ENCODE results near the gene MPV17L2.

MPV17L2 gene

DNA sequence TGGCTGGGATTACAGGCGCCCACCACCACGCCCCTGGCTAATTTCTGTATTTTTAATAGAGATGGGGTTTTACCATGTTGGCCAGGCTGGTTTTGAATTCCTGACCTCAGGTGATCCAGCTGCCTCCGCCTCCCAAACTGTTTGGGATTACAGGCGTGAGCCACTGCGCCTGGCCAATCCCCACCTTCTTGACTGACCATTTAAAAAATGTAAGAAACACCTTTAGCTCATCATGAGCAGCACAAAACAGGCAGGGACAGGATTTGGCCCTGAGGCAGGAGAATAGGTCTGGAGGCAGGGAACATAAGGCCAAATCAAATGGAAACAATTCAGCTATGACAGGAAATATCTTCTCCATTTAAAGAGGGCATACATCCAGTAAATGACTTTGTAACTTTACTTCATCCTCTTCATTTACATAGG, 1.4 kb upstream of the MPV17L2 start:
- Mint-ChIP-seq H3K27me3 (no peaks in the 10 kb centered on the region), H3K27ac (peak overlapping the region; percentile 95), H3K36me3 (peaks cover 8 to 16% of the 10 kb centered on the region in 2 donors), H3K4me1 (peaks cover 21 to 28% of the 10 kb centered on the region in 2 donors), H3K4me3 (peak overlapping the region; percentile 87 to 92), H3K9me3 (no peaks in the 10 kb centered on the region)
- DNase-seq: no peak
- no peak for ATAC-seq (replicated peaks)

- Mint-ChIP-seq H3K4me3 (peak overlapping the region; percentile 87 to 92), H3K9me3 (no peaks in the 10 kb centered on the region), H3K36me3 (peaks cover 15 to 28% of the 10 kb centered on the region in 2 donors), H3K4me1 (peaks cover 21 to 28% of the 10 kb centered on the region in 2 donors), H3K27ac (peak overlapping the region; percentile 95), H3K27me3 (no peaks in the 10 kb centered on the region)
- DNase-seq (no peak), ATAC-seq (replicated peaks) (no peak)
Measured at GRCh38 chr19:18193388-18194180, 566 bp downstream of the MPV17L2 start.

DNA sequence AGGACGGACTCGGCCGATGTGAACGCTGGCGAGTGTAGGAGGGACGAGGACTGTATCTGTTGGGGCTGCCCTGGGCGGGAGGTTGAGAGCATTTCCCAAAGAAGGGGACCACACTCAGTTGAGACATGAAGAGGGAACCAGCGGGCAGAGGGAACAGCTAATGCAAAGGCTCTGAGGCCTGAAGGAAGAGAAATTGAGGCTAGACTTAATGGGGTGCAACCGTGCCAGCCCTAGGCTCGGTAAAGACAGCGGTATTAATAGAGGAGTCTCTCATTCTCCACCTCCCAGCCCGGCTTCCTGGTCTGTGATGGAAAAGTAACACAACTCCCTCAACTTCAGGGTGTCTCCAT, 1.1 kb downstream of the MPV17L2 start:
- H3K27me3 Mint-ChIP-seq: no peaks in the 10 kb centered on the region
- H3K4me1 Mint-ChIP-seq: peaks cover 19 to 28% of the 10 kb centered on the region in 2 donors
- no peak overlapping the region for H3K27ac Mint-ChIP-seq
- peaks cover 19 to 32% of the 10 kb centered on the region in 2 donors for H3K36me3 Mint-ChIP-seq
- no peaks in the 10 kb centered on the region for H3K9me3 Mint-ChIP-seq
- H3K4me3 Mint-ChIP-seq: peak overlapping the region; percentile 87 to 92
- ATAC-seq (replicated peaks): no peak
- DNase-seq: no peak

- H3K9me3 Mint-ChIP-seq: no peaks in the 10 kb centered on the region
- peak; percentile 35 for DNase-seq
- H3K36me3 Mint-ChIP-seq: peaks cover 19 to 32% of the 10 kb centered on the region in 2 donors
- peak overlapping the region; percentile 84 for H3K27ac Mint-ChIP-seq
- H3K4me3 Mint-ChIP-seq: peak overlapping the region; percentile 87 to 92
- peaks cover 19 to 28% of the 10 kb centered on the region in 2 donors for H3K4me1 Mint-ChIP-seq
- no peak for ATAC-seq (replicated peaks)
- no peaks in the 10 kb centered on the region for H3K27me3 Mint-ChIP-seq
Measured at GRCh38 chr19:18194554-18195238, 1.7 kb downstream of the MPV17L2 start.

- H3K36me3 Mint-ChIP-seq: peaks cover 20 to 39% of the 10 kb centered on the region in 2 donors
- DNase-seq: no peak
- ATAC-seq (replicated peaks): no peak
- peak overlapping the region; percentile 67 for H3K27ac Mint-ChIP-seq
- H3K4me3 Mint-ChIP-seq: no peak overlapping the region
- H3K4me1 Mint-ChIP-seq: peaks cover 19 to 27% of the 10 kb centered on the region in 2 donors
- no peaks in the 10 kb centered on the region for H3K27me3 Mint-ChIP-seq
- no peaks in the 10 kb centered on the region for H3K9me3 Mint-ChIP-seq
Measured at GRCh38 chr19:18196511-18196845, 3.5 kb downstream of the MPV17L2 start.

GRCh38 chr19:18197306-18197705, 4.3 kb downstream of the MPV17L2 start:
- Mint-ChIP-seq H3K4me1 (peaks cover 17 to 24% of the 10 kb centered on the region in 2 donors), H3K9me3 (no peaks in the 10 kb centered on the region), H3K27ac (no peak overlapping the region), H3K36me3 (peaks cover 25 to 47% of the 10 kb centered on the region in 2 donors), H3K27me3 (no peaks in the 10 kb centered on the region), H3K4me3 (no peak overlapping the region)
- DNase-seq (no peak), ATAC-seq (replicated peaks) (no peak)

GRCh38 chr19:18197941-18198340, 4.9 kb downstream of the MPV17L2 start:
- ATAC-seq (replicated peaks): no peak
- no peak for DNase-seq
- no peaks in the 10 kb centered on the region for H3K9me3 Mint-ChIP-seq
- no peaks in the 10 kb centered on the region for H3K27me3 Mint-ChIP-seq
- H3K4me1 Mint-ChIP-seq: peaks cover 20 to 31% of the 10 kb centered on the region in 2 donors
- no peak overlapping the region for H3K4me3 Mint-ChIP-seq
- H3K36me3 Mint-ChIP-seq: peaks cover 29 to 49% of the 10 kb centered on the region in 2 donors
- no peak overlapping the region for H3K27ac Mint-ChIP-seq

DNA sequence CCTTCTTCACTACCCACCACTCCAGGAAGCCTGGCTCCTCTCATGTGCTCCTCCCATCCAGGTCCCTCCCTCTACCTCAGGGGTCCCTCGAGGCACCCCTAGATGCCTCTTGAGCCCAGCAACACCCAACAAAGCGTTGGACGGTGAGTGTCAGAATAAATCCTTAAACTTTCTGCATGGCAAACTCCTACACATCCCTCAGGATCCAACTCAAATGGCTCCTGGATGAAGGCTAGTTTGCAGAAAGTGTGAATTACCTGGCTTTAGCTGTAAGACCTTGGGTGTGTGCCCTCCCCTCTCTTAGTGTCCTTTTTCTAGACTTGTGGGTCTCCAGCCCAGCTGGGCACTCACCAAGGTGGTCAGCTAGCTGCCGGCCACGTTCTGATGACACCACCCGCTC, 5.4 kb downstream of the MPV17L2 start:
- no peaks in the 10 kb centered on the region for H3K9me3 Mint-ChIP-seq
- H3K36me3 Mint-ChIP-seq: peaks cover 29 to 49% of the 10 kb centered on the region in 2 donors
- H3K27me3 Mint-ChIP-seq: no peaks in the 10 kb centered on the region
- no peak overlapping the region for H3K27ac Mint-ChIP-seq
- peaks cover 25 to 35% of the 10 kb centered on the region in 2 donors for H3K4me1 Mint-ChIP-seq
- H3K4me3 Mint-ChIP-seq: no peak overlapping the region
- DNase-seq (no peak), ATAC-seq (replicated peaks) (no peak)

- Mint-ChIP-seq H3K9me3 (no peaks in the 10 kb centered on the region), H3K27ac (no peak overlapping the region), H3K4me1 (peaks cover 14 to 35% of the 10 kb centered on the region in 2 donors), H3K27me3 (no peaks in the 10 kb centered on the region), H3K36me3 (peaks cover 21 to 31% of the 10 kb centered on the region in 2 donors), H3K4me3 (peak overlapping the region; percentile 72 to 94)
- no peak for DNase-seq
- no peak for ATAC-seq (replicated peaks)
Measured at GRCh38 chr19:18202397-18202777, 9.4 kb downstream of the MPV17L2 start.

GRCh38 chr19:18202778-18203407, 9.9 kb downstream of the MPV17L2 start:
- Mint-ChIP-seq H3K4me1 (peaks cover 14 to 35% of the 10 kb centered on the region in 2 donors), H3K27me3 (no peaks in the 10 kb centered on the region), H3K27ac (peak overlapping the region; percentile 91), H3K9me3 (no peaks in the 10 kb centered on the region), H3K36me3 (peaks cover 20 to 27% of the 10 kb centered on the region in 2 donors), H3K4me3 (peak overlapping the region; percentile 94 to 95)
- ATAC-seq (replicated peaks) (no peak), DNase-seq (no peak)

GRCh38 chr19:18203408-18203862, 10.4 kb downstream of the MPV17L2 start:
- H3K4me3 Mint-ChIP-seq: peak overlapping the region; percentile 94 to 95
- peak; percentile 8 to 20 for ATAC-seq (replicated peaks)
- peaks cover 1% of the 10 kb centered on the region in 2 donors for H3K27me3 Mint-ChIP-seq
- peaks cover 14 to 35% of the 10 kb centered on the region in 2 donors for H3K4me1 Mint-ChIP-seq
- no peaks in the 10 kb centered on the region for H3K9me3 Mint-ChIP-seq
- peak overlapping the region; percentile 91 for H3K27ac Mint-ChIP-seq
- DNase-seq: no peak
- H3K36me3 Mint-ChIP-seq: peaks cover 15 to 22% of the 10 kb centered on the region in 2 donors

- DNase-seq (peak; percentile 99), ATAC-seq (replicated peaks) (peak; percentile 90 to 92)
- Mint-ChIP-seq H3K36me3 (peaks cover 10 to 17% of the 10 kb centered on the region in 2 donors), H3K4me3 (peak within 1 kb of the TSS; percentile 94 to 95), H3K9me3 (no peaks in the 10 kb centered on the region), H3K27me3 (peaks cover 5 to 6% of the 10 kb centered on the region in 2 donors), H3K4me1 (peaks cover 14 to 35% of the 10 kb centered on the region in 2 donors), H3K27ac (peak within 1 kb of the TSS; percentile 94)
Measured at GRCh38 chr19:18203863-18204393, 10.9 kb downstream of the MPV17L2 start, which contains the start of gene RAB3A. RAB3A (minus strand) TSS chr19:18204042; CDS start chr19:18202740, 1,302 bp downstream.

GRCh38 chr19:18204394-18205199, 11.6 kb downstream of the MPV17L2 start:
- Mint-ChIP-seq H3K36me3 (peaks cover 10 to 17% of the 10 kb centered on the region in 2 donors), H3K27ac (peak overlapping the region; percentile 94), H3K27me3 (peaks cover 5 to 10% of the 10 kb centered on the region in 2 donors), H3K9me3 (no peaks in the 10 kb centered on the region), H3K4me3 (peak overlapping the region; percentile 88 to 94), H3K4me1 (peaks cover 14 to 35% of the 10 kb centered on the region in 2 donors)
- DNase-seq: peak; percentile 54
- ATAC-seq (replicated peaks): peak; percentile 12 to 15
